Activated T-helper 17 cell treated with anti-CD3 and anti-CD28 coated beads, Interleukin-2, amount 50 U/mL, for 72 hours (primary cell): ENCODE measurements around the gene SSRP1. TPM values are rescaled to one million over a fixed set of nuclear protein-coding genes. Genes with fewer than 3 reads are reported as not detected.
A peak's percentile ranks its signal among the peaks of the same experiment; 100 is the strongest.

Experiments
- ATAC-seq: fragments of 150-1000 bp; cut with Tn5 transposase; replicated peaks from 2 replicates; pipeline ENCODE4 v1.10.0; 2021; ENCODE audit warnings: mild to moderate bottlenecking, moderate library complexity
- H3K27ac Mint-ChIP-seq: one replicate; pipeline ENCODE4 v1.8.0; 2022; ENCODE audit warnings: mixed read lengths
- H3K27me3 Mint-ChIP-seq: one replicate; pipeline ENCODE4 v1.8.0; 2022; ENCODE audit warnings: mixed read lengths
- H3K36me3 Mint-ChIP-seq: one replicate; pipeline ENCODE4 v1.8.0; 2022; ENCODE audit warnings: low read depth, mild to moderate bottlenecking, mixed read lengths
- H3K4me1 Mint-ChIP-seq: one replicate; pipeline ENCODE4 v1.8.0; 2022; ENCODE audit warnings: mixed read lengths
- H3K4me3 Mint-ChIP-seq: one replicate; pipeline ENCODE4 v1.8.0; 2022; ENCODE audit warnings: mild to moderate bottlenecking, mixed read lengths
- H3K9me3 Mint-ChIP-seq: one replicate; pipeline ENCODE4 v1.8.0; 2022; ENCODE audit warnings: mixed read lengths
- total RNA-seq, 2 donors: library from RNA; stranded (reverse); gene quantifications; one replicate each; pipeline ENCODE4 v1.2.3, GENCODE V29; 2022

The SSRP1 gene
- total RNA-seq, 2 donors from 2014 or later, result 92.1 to 171 TPM

DNA sequence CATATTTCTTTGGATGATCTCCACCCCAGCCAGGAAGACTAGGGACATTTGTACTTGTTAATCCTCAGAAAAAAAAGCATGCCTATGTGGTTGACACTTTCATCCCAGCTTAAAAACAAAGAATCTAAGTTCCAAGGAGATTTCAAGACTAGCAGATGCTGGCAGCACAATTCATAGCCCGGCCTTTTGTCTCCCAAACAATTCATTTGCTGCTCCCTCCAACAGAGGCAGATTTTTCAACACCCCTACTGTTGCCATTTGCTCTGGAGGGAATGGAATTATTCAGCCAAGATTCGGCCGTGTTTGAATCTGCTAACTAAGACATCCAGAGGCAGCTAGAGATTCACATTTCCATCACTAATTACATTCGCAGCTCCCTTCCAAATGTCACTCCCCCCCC, 17.8 kb upstream of the SSRP1 start:
- Mint-ChIP-seq H3K4me1 (no peaks in the 10 kb centered on the region), H3K9me3 (no peaks in the 10 kb centered on the region), H3K36me3 (no peaks in the 10 kb centered on the region), H3K4me3 (no peak overlapping the region), H3K27ac (no peak overlapping the region), H3K27me3 (peaks cover 7% of the 10 kb centered on the region)
- no peak for ATAC-seq

DNA sequence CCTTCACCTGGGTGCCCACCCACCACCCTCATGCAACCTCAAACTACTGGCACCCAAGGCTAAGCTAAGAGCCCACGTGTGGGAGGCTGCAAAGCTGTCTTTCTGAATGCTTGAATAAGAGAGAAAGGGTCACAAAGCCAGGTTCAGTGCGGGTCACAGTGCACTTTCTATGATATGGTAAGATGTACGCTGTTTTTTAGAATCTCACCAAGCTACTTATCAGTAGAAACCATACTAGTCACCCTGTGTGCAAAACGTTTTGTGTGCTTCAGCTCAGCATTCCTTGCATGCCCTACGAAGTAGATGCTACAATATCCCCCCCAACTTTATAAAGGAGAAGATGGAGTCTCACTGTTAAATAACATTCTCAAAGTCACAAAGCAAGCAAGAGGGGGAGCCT, 17.3 kb upstream of the SSRP1 start:
- Mint-ChIP-seq H3K4me1 (no peaks in the 10 kb centered on the region), H3K36me3 (no peaks in the 10 kb centered on the region), H3K27me3 (peaks cover 7% of the 10 kb centered on the region), H3K27ac (no peak overlapping the region), H3K4me3 (no peak overlapping the region), H3K9me3 (no peaks in the 10 kb centered on the region)
- ATAC-seq, result no peak

- H3K4me1 Mint-ChIP-seq, result peaks cover 8% of the 10 kb centered on the region
- no peaks in the 10 kb centered on the region for H3K9me3 Mint-ChIP-seq
- no peaks in the 10 kb centered on the region for H3K36me3 Mint-ChIP-seq
Observed at GRCh38 chr11:57349491-57350274, 14.0 kb upstream of the SSRP1 start.

DNA sequence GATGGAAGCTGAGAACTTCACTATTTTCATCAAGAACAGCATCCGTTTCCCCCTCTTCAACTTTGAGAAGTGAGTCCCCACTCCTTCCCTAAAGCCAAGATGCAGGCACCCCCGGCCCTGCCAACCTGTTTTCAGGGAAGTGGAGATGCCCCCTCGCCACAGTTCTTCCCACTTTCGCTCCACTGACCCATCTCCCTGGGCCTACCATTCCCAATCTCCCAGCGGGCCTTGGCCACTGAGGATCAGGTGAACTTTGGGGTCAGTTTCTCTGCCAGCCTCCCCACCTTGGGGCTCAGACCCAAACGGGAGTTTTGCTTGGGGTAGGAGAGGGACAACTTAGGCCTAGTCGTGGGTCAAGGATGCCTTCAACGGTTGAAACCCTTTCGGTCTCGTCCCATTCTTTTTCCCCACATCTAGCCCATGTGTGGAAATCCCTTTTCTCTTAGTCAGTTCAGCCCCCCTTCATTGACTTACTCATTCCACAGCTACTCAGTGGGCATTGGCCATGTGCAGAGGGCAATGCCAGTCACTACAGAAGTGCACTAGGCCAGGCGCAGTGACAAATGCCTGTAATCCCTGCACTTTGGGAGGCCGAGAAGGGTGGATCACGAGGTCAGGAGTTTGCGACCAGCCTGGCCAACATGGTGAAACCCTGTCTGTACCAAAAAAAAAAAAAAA, 13.1 kb upstream of the SSRP1 start:
- H3K27me3 Mint-ChIP-seq, result no peaks in the 10 kb centered on the region
- H3K4me3 Mint-ChIP-seq, result no peak overlapping the region
- no peaks in the 10 kb centered on the region for H3K9me3 Mint-ChIP-seq
- ATAC-seq, result no peak
- H3K27ac Mint-ChIP-seq, result no peak overlapping the region
- no peaks in the 10 kb centered on the region for H3K36me3 Mint-ChIP-seq
- H3K4me1 Mint-ChIP-seq, result peaks cover 8% of the 10 kb centered on the region

More at GRCh38 chr11:57349491-57350274, 14.0 kb upstream of the SSRP1 start:
- ATAC-seq, result peak; percentile 65
- Mint-ChIP-seq H3K27ac (no peak overlapping the region), H3K27me3 (peaks cover 4% of the 10 kb centered on the region), H3K4me3 (no peak overlapping the region)

DNA sequence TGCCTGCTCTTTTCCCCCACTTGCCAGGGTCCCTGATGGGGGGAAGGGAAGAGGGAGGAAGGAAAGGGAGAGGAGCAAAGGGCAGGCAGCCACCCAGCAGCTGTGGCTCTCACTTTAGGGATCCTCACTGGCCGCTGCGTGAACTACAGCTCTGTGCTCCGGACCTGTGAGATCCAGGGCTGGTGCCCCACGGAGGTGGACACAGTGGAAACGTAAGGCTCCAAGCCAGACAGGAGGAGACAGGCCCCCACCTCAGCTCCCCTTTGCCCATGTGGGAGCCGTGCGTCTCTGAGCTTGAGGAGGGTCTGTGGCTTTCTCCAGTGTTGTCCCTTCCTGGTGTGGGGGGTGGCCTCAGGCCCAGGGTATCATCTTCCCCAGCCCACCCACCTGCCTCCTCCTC, 12.4 kb upstream of the SSRP1 start:
- H3K36me3 Mint-ChIP-seq, result no peaks in the 10 kb centered on the region
- H3K4me3 Mint-ChIP-seq, result no peak overlapping the region
- no peak for ATAC-seq
- peaks cover 8% of the 10 kb centered on the region for H3K4me1 Mint-ChIP-seq
- H3K27ac Mint-ChIP-seq, result peak overlapping the region; percentile 31
- no peaks in the 10 kb centered on the region for H3K9me3 Mint-ChIP-seq
- no peaks in the 10 kb centered on the region for H3K27me3 Mint-ChIP-seq

- Mint-ChIP-seq H3K36me3 (no peaks in the 10 kb centered on the region), H3K4me3 (no peak overlapping the region), H3K9me3 (no peaks in the 10 kb centered on the region), H3K27me3 (no peaks in the 10 kb centered on the region), H3K4me1 (peaks cover 8% of the 10 kb centered on the region), H3K27ac (peak overlapping the region; percentile 31)
- ATAC-seq, result no peak
Observed at GRCh38 chr11:57347336-57347735, 11.6 kb upstream of the SSRP1 start.

- Mint-ChIP-seq H3K9me3 (no peaks in the 10 kb centered on the region), H3K4me1 (peaks cover 8% of the 10 kb centered on the region), H3K36me3 (no peaks in the 10 kb centered on the region), H3K27me3 (no peaks in the 10 kb centered on the region), H3K4me3 (no peak overlapping the region), H3K27ac (peak overlapping the region; percentile 36)
- ATAC-seq, result peak; percentile 78
Observed at GRCh38 chr11:57345555-57346211, 10.0 kb upstream of the SSRP1 start.

DNA sequence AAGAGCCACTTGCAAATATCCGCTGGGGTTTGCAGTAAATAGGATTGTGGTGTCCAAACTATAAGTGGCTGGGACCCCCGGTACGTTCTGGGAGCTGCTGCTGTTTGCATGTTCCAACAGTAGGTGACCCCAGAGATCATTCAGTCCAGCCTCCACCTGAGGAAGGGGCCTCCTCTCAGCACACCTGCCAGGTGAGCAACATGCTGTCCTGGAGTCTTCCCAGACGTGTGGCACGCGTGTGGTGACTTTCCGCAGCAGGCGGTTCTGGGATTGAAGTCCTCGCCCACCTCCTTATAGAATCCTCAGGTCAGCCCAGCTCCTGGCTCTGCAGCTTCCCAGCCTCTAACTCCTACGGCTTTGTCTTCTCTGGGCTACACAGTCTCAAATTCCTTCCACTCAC, 9.1 kb upstream of the SSRP1 start:
- no peak for ATAC-seq
- H3K27me3 Mint-ChIP-seq, result no peaks in the 10 kb centered on the region
- no peak overlapping the region for H3K4me3 Mint-ChIP-seq
- H3K27ac Mint-ChIP-seq, result no peak overlapping the region
- H3K36me3 Mint-ChIP-seq, result no peaks in the 10 kb centered on the region
- no peaks in the 10 kb centered on the region for H3K9me3 Mint-ChIP-seq
- peaks cover 8% of the 10 kb centered on the region for H3K4me1 Mint-ChIP-seq

DNA sequence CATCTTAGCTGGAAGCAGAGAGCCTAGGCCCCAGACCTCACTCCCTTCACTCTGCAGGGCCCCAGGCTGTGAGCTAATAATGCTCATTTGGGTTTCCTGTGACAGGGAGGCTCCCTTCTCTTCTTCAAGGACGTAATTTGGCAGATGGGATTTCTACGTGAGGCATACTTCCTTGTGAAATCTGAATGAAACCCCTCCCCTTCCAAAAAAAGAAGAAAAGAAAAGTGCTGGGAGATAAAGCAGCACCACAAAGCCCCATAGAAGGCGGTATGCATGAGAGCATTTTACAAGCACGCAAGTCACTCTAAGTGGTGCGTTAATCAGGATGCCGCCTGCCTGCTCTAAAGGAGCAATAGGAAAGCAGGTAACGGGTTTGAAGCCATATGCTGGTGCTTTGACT, 8.1 kb upstream of the SSRP1 start:
- Mint-ChIP-seq H3K27me3 (no peaks in the 10 kb centered on the region), H3K9me3 (no peaks in the 10 kb centered on the region), H3K36me3 (no peaks in the 10 kb centered on the region), H3K4me1 (peaks cover 8% of the 10 kb centered on the region), H3K4me3 (no peak overlapping the region), H3K27ac (no peak overlapping the region)
- no peak for ATAC-seq

- Mint-ChIP-seq H3K9me3 (no peaks in the 10 kb centered on the region), H3K4me3 (no peak overlapping the region), H3K27ac (no peak overlapping the region), H3K36me3 (no peaks in the 10 kb centered on the region), H3K4me1 (peaks cover 8% of the 10 kb centered on the region), H3K27me3 (no peaks in the 10 kb centered on the region)
- no peak for ATAC-seq
Observed at GRCh38 chr11:57342702-57343101, 7.0 kb upstream of the SSRP1 start.

DNA sequence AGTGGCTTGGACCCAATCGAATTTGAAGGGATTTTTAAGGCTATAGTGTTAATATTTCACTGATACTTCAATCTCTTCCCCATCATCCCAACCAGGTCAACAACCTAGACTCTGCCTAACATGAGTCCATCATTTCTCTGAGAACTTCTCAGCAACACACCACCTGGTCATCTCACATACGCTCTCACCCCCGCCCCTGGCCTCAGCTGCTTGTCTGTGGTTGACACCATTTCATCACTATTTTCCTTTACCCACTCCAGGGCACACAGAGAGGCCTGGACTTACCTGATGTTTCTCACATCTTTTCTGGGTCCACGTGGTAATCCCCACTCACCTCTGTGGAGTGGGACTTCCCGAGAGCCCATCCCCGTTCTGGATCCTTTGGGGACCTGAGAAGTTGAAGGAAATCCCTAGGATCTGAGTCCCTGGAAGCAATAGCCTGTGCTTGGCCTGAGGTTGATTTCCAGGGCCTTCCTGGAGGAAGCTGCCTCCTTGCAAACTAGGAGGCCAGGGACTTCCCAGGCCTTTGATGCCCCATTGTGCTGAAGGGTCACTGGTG, 5.6 kb upstream of the SSRP1 start:
- no peak for ATAC-seq
- no peaks in the 10 kb centered on the region for H3K36me3 Mint-ChIP-seq
- no peak overlapping the region for H3K27ac Mint-ChIP-seq
- H3K4me1 Mint-ChIP-seq, result peaks cover 8% of the 10 kb centered on the region
- no peak overlapping the region for H3K4me3 Mint-ChIP-seq
- H3K27me3 Mint-ChIP-seq, result no peaks in the 10 kb centered on the region
- no peaks in the 10 kb centered on the region for H3K9me3 Mint-ChIP-seq

- Mint-ChIP-seq H3K9me3 (no peaks in the 10 kb centered on the region), H3K36me3 (peaks cover 8% of the 10 kb centered on the region), H3K4me1 (peaks cover 4% of the 10 kb centered on the region), H3K27me3 (no peaks in the 10 kb centered on the region), H3K4me3 (no peak overlapping the region), H3K27ac (peak overlapping the region; percentile 27)
- ATAC-seq, result no peak
Observed at GRCh38 chr11:57340039-57340615, 4.4 kb upstream of the SSRP1 start.

DNA sequence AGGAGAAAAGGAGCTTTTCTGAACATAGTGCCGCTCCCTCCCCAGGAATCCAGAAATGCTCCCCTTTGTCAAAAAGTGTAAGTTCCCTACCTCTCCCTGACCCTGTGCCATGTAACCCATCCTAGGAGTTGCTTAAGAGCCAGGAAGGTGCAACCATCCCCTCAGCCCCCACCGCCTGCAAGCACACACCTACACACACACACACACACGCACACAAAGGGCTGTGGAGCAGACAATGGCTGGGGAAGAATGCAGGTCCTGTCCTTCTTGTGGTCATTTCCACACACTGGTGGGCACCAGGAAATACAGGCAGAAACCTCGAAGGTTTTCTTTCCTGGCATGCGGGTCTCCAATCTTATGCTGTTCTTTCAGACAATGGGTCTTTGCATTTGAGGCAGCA, 3.6 kb upstream of the SSRP1 start:
- Mint-ChIP-seq H3K27ac (no peak overlapping the region), H3K4me3 (no peak overlapping the region), H3K4me1 (peaks cover 12% of the 10 kb centered on the region), H3K9me3 (no peaks in the 10 kb centered on the region), H3K36me3 (peaks cover 16% of the 10 kb centered on the region), H3K27me3 (no peaks in the 10 kb centered on the region)
- ATAC-seq, result no peak

GRCh38 chr11:57338142-57338541, 2.5 kb upstream of the SSRP1 start, which contains the start of gene P2RX3:
Gene P2RX3, plus strand, starts transcription at chr11:57338352. Its CDS starts 199 bp downstream, at chr11:57338551.
- H3K36me3 Mint-ChIP-seq, result peaks cover 27% of the 10 kb centered on the region
- no peak within 1 kb of the TSS for H3K4me3 Mint-ChIP-seq
- no peak for ATAC-seq
- no peaks in the 10 kb centered on the region for H3K27me3 Mint-ChIP-seq
- no peak within 1 kb of the TSS for H3K27ac Mint-ChIP-seq
- H3K4me1 Mint-ChIP-seq, result peaks cover 18% of the 10 kb centered on the region
- H3K9me3 Mint-ChIP-seq, result no peaks in the 10 kb centered on the region
